ENCODE results near the gene INPP5E.

DNA sequence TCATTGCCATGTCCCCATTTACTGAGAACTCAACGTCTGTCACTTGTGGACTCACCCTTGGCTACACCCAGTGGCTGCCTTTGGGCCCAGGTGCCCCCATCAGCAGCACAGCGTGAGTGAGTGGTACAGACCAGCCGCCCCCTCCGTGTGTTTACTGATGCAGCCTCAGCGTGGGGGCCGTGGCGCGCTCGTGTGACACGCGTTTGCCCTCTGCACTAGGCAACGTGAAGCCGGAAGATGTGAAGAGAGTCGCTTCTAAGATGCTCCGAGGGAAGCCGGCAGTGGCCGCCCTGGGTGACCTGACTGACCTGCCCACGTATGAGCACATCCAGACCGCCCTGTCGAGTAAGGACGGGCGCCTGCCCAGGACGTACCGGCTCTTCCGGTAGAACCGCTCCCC lies 16.8 kb downstream of the INPP5E start:
- TF ChIP-seq CTCF (IDR thresholded peaks at IDR 0.05) (no peak), POLR2A (IDR thresholded peaks at IDR 0.05) (no peak)
